ENCODE data around the gene SLC29A3. TPM values are rescaled to one million over a fixed set of nuclear protein-coding genes. Genes with fewer than 3 reads are reported as not detected.

Gene SLC29A3
- total RNA-seq, 1 donor from 2014 or later: 5.3 TPM

- Mint-ChIP-seq H3K27me3 (ENCODE audit: low read depth) (no peaks in the 10 kb centered on the region), H3K9me3 (no peaks in the 10 kb centered on the region), H3K4me1 (peaks cover 3% of the 10 kb centered on the region), H3K36me3 (ENCODE audit: low read depth) (no peaks in the 10 kb centered on the region), H3K27ac (ENCODE audit: unreplicated experiment) (no peak overlapping the region), H3K4me3 (no peak overlapping the region)
- no peak for TF ChIP-seq CTCF (conservative IDR thresholded peaks at IDR 0.05)
- DNase-seq (ENCODE audit: low read depth, low spot score): no peak
These were observed 37.3 kb upstream of the SLC29A3 start for GRCh38 chr10:71281646-71282322.

DNA sequence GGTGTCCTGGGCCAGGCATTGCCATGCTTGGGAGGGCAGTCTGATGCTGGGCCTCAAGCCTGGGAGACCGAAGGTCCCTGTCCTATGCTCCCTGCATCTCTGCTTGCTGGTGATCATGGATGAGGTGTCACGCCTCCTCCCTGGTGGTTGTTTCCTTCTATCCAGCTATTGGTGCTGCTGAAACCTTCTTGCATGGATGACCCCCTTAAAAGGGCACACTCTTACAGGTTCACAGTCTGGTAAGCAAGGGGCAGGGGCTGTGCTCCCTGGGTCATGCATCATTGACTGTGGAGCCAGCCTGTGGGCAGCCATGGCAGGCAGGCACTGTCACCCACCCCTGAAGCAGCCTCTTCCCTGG, 36.8 kb upstream of the SLC29A3 start:
- Mint-ChIP-seq H3K36me3 (ENCODE audit: low read depth) (no peaks in the 10 kb centered on the region), H3K4me3 (no peak overlapping the region), H3K4me1 (peaks cover 3% of the 10 kb centered on the region), H3K27ac (ENCODE audit: unreplicated experiment) (peak overlapping the region; percentile 50), H3K9me3 (no peaks in the 10 kb centered on the region), H3K27me3 (ENCODE audit: low read depth) (no peaks in the 10 kb centered on the region)
- no peak for TF ChIP-seq CTCF (conservative IDR thresholded peaks at IDR 0.05)
- no peak for DNase-seq (ENCODE audit: low read depth, low spot score)

DNA sequence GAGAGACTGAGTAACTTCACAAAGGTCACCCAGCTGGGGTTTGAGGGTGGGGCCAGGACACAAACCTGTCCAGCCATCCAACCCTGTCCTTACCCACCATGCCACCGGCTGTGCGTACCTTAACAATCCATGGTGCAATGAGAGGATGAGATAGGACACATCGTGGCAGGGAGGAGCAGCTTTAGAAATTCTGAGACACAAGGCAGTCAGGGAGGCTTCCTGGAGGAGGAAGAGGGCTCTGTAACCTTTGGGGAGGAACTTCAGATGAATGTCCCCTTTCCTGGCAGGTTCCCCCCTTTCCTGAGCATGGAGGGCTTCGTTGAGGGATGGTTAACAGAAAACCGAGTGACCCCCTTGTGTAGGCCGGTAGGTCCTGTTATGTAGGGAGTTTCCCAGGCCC, 35.6 kb upstream of the SLC29A3 start:
- no peaks in the 10 kb centered on the region for H3K9me3 Mint-ChIP-seq
- no peak for TF ChIP-seq CTCF (conservative IDR thresholded peaks at IDR 0.05)
- H3K27ac Mint-ChIP-seq (ENCODE audit: unreplicated experiment): no peak overlapping the region
- H3K4me3 Mint-ChIP-seq: no peak overlapping the region
- no peak for DNase-seq (ENCODE audit: low read depth, low spot score)
- peaks cover 3% of the 10 kb centered on the region for H3K4me1 Mint-ChIP-seq
- H3K36me3 Mint-ChIP-seq (ENCODE audit: low read depth): no peaks in the 10 kb centered on the region
- H3K27me3 Mint-ChIP-seq (ENCODE audit: low read depth): no peaks in the 10 kb centered on the region

DNA sequence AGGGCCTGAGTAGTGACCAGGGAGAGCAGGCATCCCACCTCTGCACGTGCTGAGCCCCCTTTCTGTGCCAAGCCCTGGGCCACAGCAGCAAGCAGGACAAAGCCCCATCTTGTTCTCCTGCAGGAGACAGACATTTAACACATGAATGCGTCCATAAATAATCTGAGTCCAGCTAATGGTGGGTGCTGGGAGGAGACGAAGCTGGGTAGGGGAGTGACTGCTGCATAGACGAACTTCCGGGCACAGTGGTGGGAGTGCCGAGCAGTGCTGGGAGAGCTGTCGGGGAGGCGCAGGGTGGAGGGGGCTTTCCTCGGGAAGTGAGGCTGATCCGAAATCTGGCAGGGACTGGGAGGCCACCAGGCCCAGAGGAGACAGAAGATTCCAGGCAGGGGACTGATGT, 35.2 kb upstream of the SLC29A3 start:
- Mint-ChIP-seq H3K27me3 (ENCODE audit: low read depth) (no peaks in the 10 kb centered on the region), H3K4me1 (peaks cover 3% of the 10 kb centered on the region), H3K9me3 (no peaks in the 10 kb centered on the region), H3K4me3 (no peak overlapping the region), H3K27ac (ENCODE audit: unreplicated experiment) (peak overlapping the region; percentile 71), H3K36me3 (ENCODE audit: low read depth) (no peaks in the 10 kb centered on the region)
- DNase-seq (ENCODE audit: low read depth, low spot score): no peak
- TF ChIP-seq CTCF (conservative IDR thresholded peaks at IDR 0.05): no peak

DNA sequence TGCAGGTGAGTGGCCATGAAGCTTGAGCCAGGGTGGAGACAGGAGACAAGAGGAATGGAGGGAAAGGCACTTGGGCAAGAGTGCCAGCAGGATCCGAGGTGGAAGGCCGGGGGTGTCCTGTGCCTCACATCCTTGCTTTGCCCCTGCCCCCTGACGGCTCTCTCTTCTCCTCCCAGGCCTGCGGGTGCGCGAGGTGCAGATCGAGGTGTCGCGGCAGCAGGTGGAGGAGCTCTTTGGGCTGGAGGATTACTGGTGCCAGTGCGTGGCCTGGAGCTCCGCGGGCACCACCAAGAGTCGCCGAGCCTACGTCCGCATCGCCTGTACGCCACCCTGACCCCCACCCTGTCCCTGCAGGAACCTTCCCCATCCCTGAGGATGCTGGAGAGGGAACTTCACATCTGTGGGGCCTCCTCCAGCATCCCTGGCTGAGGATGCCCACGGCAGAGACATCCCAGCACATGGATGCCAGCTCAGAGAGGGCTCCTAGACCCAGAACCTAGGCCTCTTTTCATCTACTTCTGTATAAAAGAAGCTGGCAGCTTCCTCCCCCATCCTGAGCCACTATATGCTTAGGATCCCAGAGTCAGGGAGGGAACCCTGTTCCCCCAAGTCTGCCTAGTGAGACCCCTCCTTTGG, 34.4 kb upstream of the SLC29A3 start:
- H3K27ac Mint-ChIP-seq (ENCODE audit: unreplicated experiment): no peak overlapping the region
- no peak overlapping the region for H3K4me3 Mint-ChIP-seq
- DNase-seq (ENCODE audit: low read depth, low spot score): no peak
- H3K27me3 Mint-ChIP-seq (ENCODE audit: low read depth): no peaks in the 10 kb centered on the region
- H3K36me3 Mint-ChIP-seq (ENCODE audit: low read depth): no peaks in the 10 kb centered on the region
- no peaks in the 10 kb centered on the region for H3K9me3 Mint-ChIP-seq
- peaks cover 3% of the 10 kb centered on the region for H3K4me1 Mint-ChIP-seq
- no peak for TF ChIP-seq CTCF (conservative IDR thresholded peaks at IDR 0.05)

Measured in neural crest cell (in vitro differentiated cells).